Right renal cortex interstitium (tissue), 3 donors: ENCODE data around the gene PTN. TPM values are rescaled to one million over a fixed set of nuclear protein-coding genes. Genes with fewer than 3 reads are reported as not detected.
A peak's percentile ranks its signal among the peaks of the same experiment; 100 is the strongest.

Source experiments
- DNase-seq, 3 donors: peaks; one replicate each; pipeline ENCODE4 v3.0.0-alpha.2; 2013; ENCODE audit warnings: low read depth in 3 of 3, low spot score in 2 of 3
- polyA plus RNA-seq, 3 donors: library from polyadenylated mRNA; unstranded; fragments of 120-200 nt; gene quantifications; one replicate each; pipeline ENCODE4 v1.2.1, GENCODE V29; 2013; ENCODE audit not compliant: insufficient read length in 3 of 3

Gene PTN
- 100 to 1,000 TPM; 197 to 231 (median 216) TPM for polyA plus RNA-seq

- DNase-seq: peak in 2 of 3 donors; percentile 58 to 61
These were observed at the start of gene PTN for GRCh38 chr7:137343281-137343841. Gene PTN, minus strand, starts transcription at chr7:137343733. Its CDS starts 88,760 bp downstream, at chr7:137254973.

- DNase-seq: no peak
These were observed 46.5 kb upstream of the PTN start for GRCh38 chr7:137390076-137390475.

GRCh38 chr7:137388916-137389315 lies 45.4 kb upstream of the PTN start:
- DNase-seq: no peak

- DNase-seq: no peak
These were observed 43.4 kb upstream of the PTN start for GRCh38 chr7:137386966-137387365.

- no peak for DNase-seq
These were observed 37.5 kb upstream of the PTN start for GRCh38 chr7:137381045-137381444.

- DNase-seq: no peak
These were observed 30.0 kb upstream of the PTN start for GRCh38 chr7:137373507-137373906.

- DNase-seq: no peak
These were observed 28.1 kb upstream of the PTN start for GRCh38 chr7:137371616-137372015.

GRCh38 chr7:137366995-137367394 lies 23.5 kb upstream of the PTN start:
- DNase-seq: no peak

- no peak for DNase-seq
These were observed 20.1 kb upstream of the PTN start for GRCh38 chr7:137363683-137364082.

- DNase-seq: no peak
These were observed 16.6 kb upstream of the PTN start for GRCh38 chr7:137360087-137360679.

GRCh38 chr7:137354961-137355360 lies 11.4 kb upstream of the PTN start:
- no peak for DNase-seq

- no peak for DNase-seq
These were observed 10.9 kb upstream of the PTN start for GRCh38 chr7:137354396-137354795.

- no peak for DNase-seq
These were observed 8.4 kb upstream of the PTN start for GRCh38 chr7:137351941-137352340.

- no peak for DNase-seq
These were observed 2.4 kb upstream of the PTN start for GRCh38 chr7:137345799-137346449.

- DNase-seq: peak in 1 of 3 donors; percentile 30
These were observed 688 bp downstream of the PTN start for GRCh38 chr7:137342828-137343261.

- DNase-seq: no peak
These were observed 1.3 kb downstream of the PTN start for GRCh38 chr7:137342265-137342664.

- no peak for DNase-seq
These were observed 5.6 kb downstream of the PTN start for GRCh38 chr7:137337902-137338301.

- no peak for DNase-seq
These were observed 7.7 kb downstream of the PTN start for GRCh38 chr7:137335814-137336213.

GRCh38 chr7:137331378-137331777 lies 12.2 kb downstream of the PTN start:
- DNase-seq: no peak

- no peak for DNase-seq
These were observed 14.1 kb downstream of the PTN start for GRCh38 chr7:137329411-137329810.

- no peak for DNase-seq
These were observed 15.0 kb downstream of the PTN start for GRCh38 chr7:137328373-137329120.
